GM21717 (cell line): ENCODE measurements around the gene SLC7A5.
"Not testable (repeated sequence)": the region's sequence is repeated elsewhere in the genome, so short reads cannot be mapped to it uniquely, and the experiment has no call there.

ENCODE experiments used
- ATAC-seq: cut with Tn5 transposase; IDR thresholded peaks from one replicate; pipeline ENCODE4 v1.9.1; 2021; ENCODE audit warnings: mild to moderate bottlenecking, moderate library complexity; ENCODE audit not compliant: unreplicated experiment

SLC7A5 gene

GRCh38 chr16:87824016-87824990 is 45.0 kb downstream of the SLC7A5 start:
- no peak for ATAC-seq

GRCh38 chr16:87823181-87823929 is 46.0 kb downstream of the SLC7A5 start:
- ATAC-seq: no peak

- ATAC-seq: no peak
These were observed 47.0 kb downstream of the SLC7A5 start for GRCh38 chr16:87822108-87822970.

- no peak for ATAC-seq
These were observed 47.8 kb downstream of the SLC7A5 start for GRCh38 chr16:87821376-87822107.

GRCh38 chr16:87819983-87820382 is 49.3 kb downstream of the SLC7A5 start:
- ATAC-seq: no peak

GRCh38 chr16:87819282-87819681 is 50.0 kb downstream of the SLC7A5 start:
- no peak for ATAC-seq

- no peak for ATAC-seq
These were observed 50.7 kb downstream of the SLC7A5 start for GRCh38 chr16:87818533-87819161.

GRCh38 chr16:87817910-87818309 is 51.4 kb downstream of the SLC7A5 start:
- ATAC-seq: no peak

GRCh38 chr16:87817370-87817769 is 51.9 kb downstream of the SLC7A5 start:
- not testable (repeated sequence) for ATAC-seq

GRCh38 chr16:87816507-87817100 is 52.7 kb downstream of the SLC7A5 start:
- ATAC-seq: no peak

GRCh38 chr16:87815567-87815966 is 53.7 kb downstream of the SLC7A5 start:
- no peak for ATAC-seq

GRCh38 chr16:87812200-87812656 is 57.1 kb downstream of the SLC7A5 start:
- no peak for ATAC-seq

GRCh38 chr16:87811454-87811853 is 57.9 kb downstream of the SLC7A5 start:
- not testable (repeated sequence) for ATAC-seq

- peak; percentile 46 for ATAC-seq
These were observed 60.0 kb downstream of the SLC7A5 start for GRCh38 chr16:87809150-87809902.

- no peak for ATAC-seq
These were observed 61.2 kb downstream of the SLC7A5 start for GRCh38 chr16:87808108-87808507.

- ATAC-seq: no peak
These were observed 62.4 kb downstream of the SLC7A5 start for GRCh38 chr16:87806641-87807546.

GRCh38 chr16:87806261-87806640 is 63.1 kb downstream of the SLC7A5 start:
- no peak for ATAC-seq

- no peak for ATAC-seq
These were observed 65.9 kb downstream of the SLC7A5 start for GRCh38 chr16:87803385-87803784.
